ENCODE data around the gene CLIP2.

CLIP2 gene

GRCh38 chr7:74365322-74366022 lies 76.3 kb downstream of the CLIP2 start:
- DNase-seq (ENCODE audit: extremely low read depth, insufficient read length), result no peak
- no peak overlapping the region for H3K4me3 ChIP-seq (replicated peaks; ENCODE audit: low read depth, low read length)
- peaks cover 15% of the 10 kb centered on the region for H3K36me3 ChIP-seq (ENCODE audit: control insufficient read depth, insufficient read depth, low read length)
- TF ChIP-seq, protein P1, sequence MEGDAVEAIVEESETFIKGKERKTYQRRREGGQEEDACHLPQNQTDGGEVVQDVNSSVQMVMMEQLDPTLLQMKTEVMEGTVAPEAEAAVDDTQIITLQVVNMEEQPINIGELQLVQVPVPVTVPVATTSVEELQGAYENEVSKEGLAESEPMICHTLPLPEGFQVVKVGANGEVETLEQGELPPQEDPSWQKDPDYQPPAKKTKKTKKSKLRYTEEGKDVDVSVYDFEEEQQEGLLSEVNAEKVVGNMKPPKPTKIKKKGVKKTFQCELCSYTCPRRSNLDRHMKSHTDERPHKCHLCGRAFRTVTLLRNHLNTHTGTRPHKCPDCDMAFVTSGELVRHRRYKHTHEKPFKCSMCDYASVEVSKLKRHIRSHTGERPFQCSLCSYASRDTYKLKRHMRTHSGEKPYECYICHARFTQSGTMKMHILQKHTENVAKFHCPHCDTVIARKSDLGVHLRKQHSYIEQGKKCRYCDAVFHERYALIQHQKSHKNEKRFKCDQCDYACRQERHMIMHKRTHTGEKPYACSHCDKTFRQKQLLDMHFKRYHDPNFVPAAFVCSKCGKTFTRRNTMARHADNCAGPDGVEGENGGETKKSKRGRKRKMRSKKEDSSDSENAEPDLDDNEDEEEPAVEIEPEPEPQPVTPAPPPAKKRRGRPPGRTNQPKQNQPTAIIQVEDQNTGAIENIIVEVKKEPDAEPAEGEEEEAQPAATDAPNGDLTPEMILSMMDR (IDR thresholded peaks at IDR 0.05; ENCODE audit: insufficient read depth, low read length, poor library complexity, severe bottlenecking), result no peak
- H3K27me3 ChIP-seq (replicated peaks; ENCODE audit: control insufficient read depth, insufficient read depth, low read length), result no peaks in the 10 kb centered on the region

DNA sequence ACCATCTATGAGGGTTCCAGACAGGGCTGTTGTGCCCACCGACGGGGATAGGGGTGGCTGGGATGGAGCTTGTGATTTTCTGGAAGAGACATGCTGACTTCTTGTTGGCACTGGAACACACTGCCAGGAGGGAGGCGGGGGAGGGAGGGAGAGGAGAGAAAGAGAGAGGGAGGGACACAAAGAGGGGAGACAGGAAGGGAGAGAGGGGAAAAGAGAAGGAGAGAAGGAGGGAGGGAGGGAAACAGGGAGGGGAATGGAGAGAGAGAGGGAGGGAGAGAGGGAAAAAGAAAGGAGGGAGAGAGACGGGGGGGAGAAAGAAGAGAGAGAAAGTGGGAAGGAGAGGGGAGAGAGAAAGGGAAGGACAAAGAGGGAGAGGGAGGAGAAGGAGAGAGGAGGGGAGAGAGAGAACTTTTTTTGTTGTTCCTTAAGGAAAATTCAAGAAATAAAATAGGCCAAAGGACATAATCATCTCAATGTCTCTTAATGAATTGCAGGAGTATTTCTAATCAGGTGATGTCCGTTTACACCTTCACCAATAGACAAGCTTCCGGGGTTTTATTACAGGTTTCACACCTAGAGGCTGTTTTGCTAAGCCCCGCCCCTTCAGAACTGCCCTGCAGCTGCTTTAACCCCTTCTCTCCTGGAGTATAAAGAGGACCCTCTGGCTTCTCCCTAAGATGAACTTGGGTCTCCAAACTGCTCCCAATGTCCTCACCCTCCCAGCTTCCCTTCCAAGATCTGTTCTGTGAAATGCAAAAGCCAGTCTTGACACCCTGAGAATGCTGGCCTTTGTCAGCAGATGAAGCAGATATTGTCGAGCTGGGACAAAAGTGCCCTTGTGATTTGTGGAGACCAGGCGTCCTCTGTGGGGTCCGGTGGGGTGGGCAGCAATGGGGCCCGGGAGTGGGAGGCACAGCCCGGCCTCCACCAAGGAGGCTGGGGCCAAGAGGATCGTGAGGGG lies 82.5 kb downstream of the CLIP2 start:
- peaks cover 10% of the 10 kb centered on the region for H3K36me3 ChIP-seq (ENCODE audit: control insufficient read depth, insufficient read depth, low read length)
- no peaks in the 10 kb centered on the region for H3K27me3 ChIP-seq (replicated peaks; ENCODE audit: control insufficient read depth, insufficient read depth, low read length)
- TF ChIP-seq, protein P1 (IDR thresholded peaks at IDR 0.05; ENCODE audit: insufficient read depth, low read length, poor library complexity, severe bottlenecking), result no peak
- DNase-seq (ENCODE audit: extremely low read depth, insufficient read length), result no peak
- no peak overlapping the region for H3K4me3 ChIP-seq (replicated peaks; ENCODE audit: low read depth, low read length)

- TF ChIP-seq, protein P1 (IDR thresholded peaks at IDR 0.05; ENCODE audit: insufficient read depth, low read length, poor library complexity, severe bottlenecking), result no peak
- Histone ChIP-seq H3K36me3 (ENCODE audit: control insufficient read depth, insufficient read depth, low read length) (peaks cover 13% of the 10 kb centered on the region), H3K4me3 (replicated peaks; ENCODE audit: low read depth, low read length) (no peak overlapping the region)
Measured at GRCh38 chr7:74372511-74373111, 83.4 kb downstream of the CLIP2 start.

DNA sequence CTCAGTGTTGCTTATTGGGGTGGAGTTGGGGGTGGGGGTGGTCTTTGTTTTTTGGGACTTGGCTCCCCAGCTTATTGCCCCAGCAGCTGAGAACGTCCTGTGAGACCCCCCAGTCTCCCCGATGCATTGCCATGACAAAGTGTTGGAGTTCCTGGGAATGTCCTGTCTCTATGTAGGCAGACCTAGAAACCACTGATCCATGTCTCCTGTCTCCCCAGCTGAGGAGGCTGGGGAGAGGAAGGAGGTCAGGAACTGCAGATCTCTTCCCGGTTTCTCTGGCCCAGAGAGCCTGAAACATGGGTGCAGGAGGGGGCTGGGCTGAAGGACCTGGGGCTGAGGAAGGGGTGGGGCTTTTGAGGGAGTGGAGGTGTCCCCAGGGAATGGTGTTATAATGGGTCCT lies 84.3 kb downstream of the CLIP2 start:
- H3K36me3 ChIP-seq (ENCODE audit: control insufficient read depth, insufficient read depth, low read length), result peaks cover 13% of the 10 kb centered on the region
- no peak for DNase-seq (ENCODE audit: extremely low read depth, insufficient read length)
- H3K4me3 ChIP-seq (replicated peaks; ENCODE audit: low read depth, low read length), result no peak overlapping the region

More at GRCh38 chr7:74372511-74373111, 83.4 kb downstream of the CLIP2 start:
- no peaks in the 10 kb centered on the region for H3K27me3 ChIP-seq (replicated peaks; ENCODE audit: control insufficient read depth, insufficient read depth, low read length)
- DNase-seq (ENCODE audit: extremely low read depth, insufficient read length), result no peak

GRCh38 chr7:74375726-74376220 lies 86.6 kb downstream of the CLIP2 start:
- TF ChIP-seq, protein P1 (IDR thresholded peaks at IDR 0.05; ENCODE audit: insufficient read depth, low read length, poor library complexity, severe bottlenecking), result no peak
- no peak overlapping the region for H3K4me3 ChIP-seq (replicated peaks; ENCODE audit: low read depth, low read length)
- DNase-seq (ENCODE audit: extremely low read depth, insufficient read length), result no peak

More for the DNA sequence above, 84.3 kb downstream of the CLIP2 start:
- no peaks in the 10 kb centered on the region for H3K27me3 ChIP-seq (replicated peaks; ENCODE audit: control insufficient read depth, insufficient read depth, low read length)
- TF ChIP-seq, protein P1 (IDR thresholded peaks at IDR 0.05; ENCODE audit: insufficient read depth, low read length, poor library complexity, severe bottlenecking), result no peak

More at GRCh38 chr7:74375726-74376220, 86.6 kb downstream of the CLIP2 start:
- Histone ChIP-seq H3K36me3 (ENCODE audit: control insufficient read depth, insufficient read depth, low read length) (peaks cover 15% of the 10 kb centered on the region), H3K27me3 (replicated peaks; ENCODE audit: control insufficient read depth, insufficient read depth, low read length) (no peaks in the 10 kb centered on the region)

All from GM06990 (cell line).